ENCODE results near the gene WNT3A. TPM values are rescaled to one million over a fixed set of nuclear protein-coding genes. Genes with fewer than 3 reads are reported as not detected.

WNT3A gene
- total and polyA plus RNA-seq, 9 of the 15 experiments (the other 6 are each of a cell fraction or from before 2014, with no cell fraction given) = not detected

GRCh38 chr1:228071839-228072657, 65.2 kb downstream of the WNT3A start (continued):
- TF ChIP-seq CREB3 (tag; conservative IDR thresholded peaks at IDR 0.05; ENCODE audit: low read depth) = no peak
- TF ChIP-seq SP1 (CRISPR knock-in tag; IDR thresholded peaks at IDR 0.05) = no peak
- TF ChIP-seq CREM (IDR thresholded peaks at IDR 0.05; ENCODE audit: low read depth) = no peak
- no peak for TF ChIP-seq POLR3G (IDR thresholded peaks at IDR 0.05; ENCODE audit: extremely low read depth, insufficient read length, insufficient replicate concordance)
- no peak for TF ChIP-seq NCOA2 (IDR thresholded peaks at IDR 0.05; ENCODE audit: partially characterized antibody in 2 of 2)
- TF ChIP-seq ZKSCAN8 (CRISPR knock-in tag; IDR thresholded peaks at IDR 0.05) = no peak
- TF ChIP-seq ZFP36 (IDR thresholded peaks at IDR 0.05; ENCODE audit: low read depth, low read length, partially characterized antibody) = no peak
- no peak for TF ChIP-seq E2F4 (CRISPR knock-in tag; IDR thresholded peaks at IDR 0.05; ENCODE audit: low read depth)
- TF ChIP-seq NCOR1 (IDR thresholded peaks at IDR 0.05) = 0 out of 2 replicates have a peak, but pooled peaks have one; percentile 8
- TF ChIP-seq NELFE (IDR thresholded peaks at IDR 0.05; ENCODE audit: insufficient read depth, insufficient read length) = no peak
- TF ChIP-seq YY1 (IDR thresholded peaks at IDR 0.05; ENCODE audit: borderline replicate concordance in 1 of 3, control insufficient read depth in 1 of 3, extremely low read depth in 1 of 3, insufficient read depth in 3 of 3, insufficient read length in 1 of 3, insufficient replicate concordance in 2 of 3, low read depth in 1 of 3, low read length in 2 of 3) = no peak
- TF ChIP-seq ZNF778 (CRISPR knock-in tag; IDR thresholded peaks at IDR 0.05) = no peak
- TF ChIP-seq ZEB2 (IDR thresholded peaks at IDR 0.05) = no peak
- TF ChIP-seq U2AF1 (optimal IDR thresholded peaks at IDR 0.05; ENCODE audit: low read depth, low read length) = no peak
- no peak for TF ChIP-seq ATF1 (CRISPR knock-in tag; IDR thresholded peaks at IDR 0.05)
- no peak for TF ChIP-seq ATF1 (tag; IDR thresholded peaks at IDR 0.05)
- TF ChIP-seq TCF15 (CRISPR knock-in tag; IDR thresholded peaks at IDR 0.05) = no peak
- no peak for TF ChIP-seq TCFL5 (CRISPR knock-in tag; conservative IDR thresholded peaks at IDR 0.05)
- peak; percentile 10; the same call in 1 of the 2 replicates for TF ChIP-seq OTX1 (CRISPR knock-in tag; IDR thresholded peaks at IDR 0.05)
- TF ChIP-seq ZNF445 (CRISPR knock-in tag; IDR thresholded peaks at IDR 0.05; ENCODE audit: low read depth) = no peak
- no peak for TF ChIP-seq DDX20 (tag; IDR thresholded peaks at IDR 0.05; ENCODE audit: low read depth)
- no peak for TF ChIP-seq KHSRP (IDR thresholded peaks at IDR 0.05)
- no peak for TF ChIP-seq NR2C2 (CRISPR knock-in tag; IDR thresholded peaks at IDR 0.05)
- peak; percentile 67 for TF ChIP-seq NR2C2 (tag; IDR thresholded peaks at IDR 0.05)
- TF ChIP-seq WHSC1 (IDR thresholded peaks at IDR 0.05; ENCODE audit: low read length) = no peak
- no peak for TF ChIP-seq ARID1B (IDR thresholded peaks at IDR 0.05)
- TF ChIP-seq SAFB (IDR thresholded peaks at IDR 0.05; ENCODE audit: borderline replicate concordance, low read depth, low read length) = no peak
- TF ChIP-seq BCL6 (CRISPR knock-in tag; IDR thresholded peaks at IDR 0.05) = no peak
- no peak for TF ChIP-seq ZZZ3 (IDR thresholded peaks at IDR 0.05)
